ENCODE measurements around the gene POP7. TPM values are rescaled to one million over a fixed set of nuclear protein-coding genes. Genes with fewer than 3 reads are reported as not detected.
A peak's percentile ranks its signal among the peaks of the same experiment; 100 is the strongest.

POP7 gene
- total and polyA plus RNA-seq, 2 experiments from 2014 or later: 39.2 to 48.7 TPM

- peak overlapping the region; percentile 96 for H3K4me3 ChIP-seq
- H3K27ac ChIP-seq: peak overlapping the region; percentile 90
- TF ChIP-seq EZH2phosphoT487 (IDR thresholded peaks at IDR 0.05; ENCODE audit: low read depth, severe bottlenecking, unreplicated experiment) (no peak), CTCF (IDR thresholded peaks at IDR 0.05; ENCODE audit: poor library complexity) (no peak)
- no peaks in the 10 kb centered on the region for H3K36me3 ChIP-seq (replicated peaks; ENCODE audit: insufficient read depth, low read depth)
- no peaks in the 10 kb centered on the region for H3K27me3 ChIP-seq
- no peaks in the 10 kb centered on the region for H3K9me3 ChIP-seq (ENCODE audit: low read depth)
- 2% methylated on average over 29 of the region's 43 CpGs for WGBS (ENCODE audit: low lambda C conversion rate, missing lambda C conversion rate)
- peaks cover 47% of the 10 kb centered on the region for H4K20me1 ChIP-seq (ENCODE audit: insufficient read depth, poor library complexity, severe bottlenecking)
- H3K79me2 ChIP-seq: peaks cover 48% of the 10 kb centered on the region
- H3K4me2 ChIP-seq: peak overlapping the region; percentile 98
- peaks cover 20% of the 10 kb centered on the region for H3K4me1 ChIP-seq (ENCODE audit: insufficient read depth)
- H3K9me2 ChIP-seq (replicated peaks; ENCODE audit: insufficient read depth): no peaks in the 10 kb centered on the region
- peak; percentile 49 for DNase-seq (ENCODE audit: low spot score)
- H2AFZ ChIP-seq: peak overlapping the region; percentile 47
Measured at GRCh38 chr7:100674411-100675104, 31.4 kb upstream of the POP7 start.

- Histone ChIP-seq H3K36me3 (replicated peaks; ENCODE audit: insufficient read depth, low read depth) (no peaks in the 10 kb centered on the region), H3K27me3 (no peaks in the 10 kb centered on the region), H3K4me3 (peak overlapping the region; percentile 96), H4K20me1 (ENCODE audit: insufficient read depth, poor library complexity, severe bottlenecking) (peaks cover 49% of the 10 kb centered on the region), H2AFZ (no peak overlapping the region), H3K4me2 (peak overlapping the region; percentile 98), H3K9me3 (ENCODE audit: low read depth) (no peaks in the 10 kb centered on the region), H3K9me2 (replicated peaks; ENCODE audit: insufficient read depth) (no peaks in the 10 kb centered on the region), H3K79me2 (peaks cover 48% of the 10 kb centered on the region), H3K4me1 (ENCODE audit: insufficient read depth) (peaks cover 20% of the 10 kb centered on the region), H3K27ac (peak overlapping the region; percentile 90)
- TF ChIP-seq EZH2 (IDR thresholded peaks at IDR 0.05; ENCODE audit: borderline replicate concordance): no peak
- no peak for TF ChIP-seq CTCF (IDR thresholded peaks at IDR 0.05; ENCODE audit: poor library complexity)
- no peak for TF ChIP-seq EZH2phosphoT487 (IDR thresholded peaks at IDR 0.05; ENCODE audit: low read depth, severe bottlenecking, unreplicated experiment)
- 0% methylated on average over 42 of the region's 46 CpGs for WGBS (ENCODE audit: low lambda C conversion rate, missing lambda C conversion rate)
- peak; percentile 60 for DNase-seq (ENCODE audit: low spot score)
Measured at GRCh38 chr7:100675105-100675451, 30.8 kb upstream of the POP7 start.

GRCh38 chr7:100675581-100676350 is 30.2 kb upstream of the POP7 start:
- H3K79me2 ChIP-seq: peaks cover 48% of the 10 kb centered on the region
- H3K4me3 ChIP-seq: peak overlapping the region; percentile 96
- no peaks in the 10 kb centered on the region for H3K9me3 ChIP-seq (ENCODE audit: low read depth)
- no peak overlapping the region for H2AFZ ChIP-seq
- no peaks in the 10 kb centered on the region for H3K36me3 ChIP-seq (replicated peaks; ENCODE audit: insufficient read depth, low read depth)
- H3K27ac ChIP-seq: peak overlapping the region; percentile 90
- peaks cover 20% of the 10 kb centered on the region for H3K4me1 ChIP-seq (ENCODE audit: insufficient read depth)
- WGBS (ENCODE audit: low lambda C conversion rate, missing lambda C conversion rate): 12% methylated on average over 28 of the region's 59 CpGs
- H3K27me3 ChIP-seq: no peaks in the 10 kb centered on the region
- peak overlapping the region; percentile 98 for H3K4me2 ChIP-seq
- no peaks in the 10 kb centered on the region for H3K9me2 ChIP-seq (replicated peaks; ENCODE audit: insufficient read depth)
- peak; percentile 79 for DNase-seq (ENCODE audit: low spot score)
- TF ChIP-seq CTCF (IDR thresholded peaks at IDR 0.05; ENCODE audit: poor library complexity): no peak
- TF ChIP-seq EZH2phosphoT487 (IDR thresholded peaks at IDR 0.05; ENCODE audit: low read depth, severe bottlenecking, unreplicated experiment): no peak
- TF ChIP-seq EZH2 (IDR thresholded peaks at IDR 0.05; ENCODE audit: borderline replicate concordance): no peak
- peaks cover 55% of the 10 kb centered on the region for H4K20me1 ChIP-seq (ENCODE audit: insufficient read depth, poor library complexity, severe bottlenecking)

All from hepatocyte (in vitro differentiated cells).